ENCODE data around the gene SP140. TPM values are rescaled to one million over a fixed set of nuclear protein-coding genes. Genes with fewer than 3 reads are reported as not detected.
"Not testable (repeated sequence)": the region's sequence is repeated elsewhere in the genome, so short reads cannot be mapped to it uniquely, and the experiment has no call there.

The SP140 gene
- total RNA-seq, 1 donor from 2014 or later: 0.11 TPM

DNA sequence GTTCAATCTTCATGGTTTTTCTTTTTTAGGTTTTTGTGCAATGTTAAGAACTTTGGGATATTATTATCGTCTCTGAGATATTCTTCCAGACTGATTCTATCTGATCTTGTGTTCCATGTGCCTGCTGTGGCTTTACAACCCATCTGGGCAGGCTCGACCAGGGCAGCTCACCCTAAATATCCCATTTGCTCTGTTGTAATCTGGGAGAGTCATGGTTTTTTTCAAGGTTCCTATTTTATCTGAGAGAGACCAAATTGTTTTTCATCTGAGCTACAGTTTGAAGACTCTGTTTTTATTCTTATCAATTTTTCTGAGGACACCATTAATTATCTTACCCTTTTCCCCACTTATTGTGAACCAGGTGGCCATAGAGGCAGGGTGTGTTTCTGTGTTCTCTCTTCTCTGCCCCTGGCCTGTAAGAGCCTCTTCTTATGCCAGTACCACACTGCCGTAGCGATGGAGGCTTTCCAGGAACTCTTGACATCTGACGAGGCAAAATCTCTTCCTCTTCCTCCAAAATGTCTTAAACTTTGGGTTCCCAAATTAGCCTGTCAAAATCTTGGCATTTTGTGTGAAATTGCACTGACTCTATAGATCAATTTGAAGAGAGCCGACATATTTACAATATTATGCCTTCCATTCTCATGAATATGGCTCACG, 104.5 kb downstream of the SP140 start:
- Histone ChIP-seq H3K27me3 (no peaks in the 10 kb centered on the region), H3K4me1 (no peaks in the 10 kb centered on the region), H3K4me3 (no peak overlapping the region), H3K36me3 (peaks cover 0 to 9% of the 10 kb centered on the region in 2 donors), H3K27ac (no peak overlapping the region), H3K9me3 (no peaks in the 10 kb centered on the region)
- intact Hi-C loops (cut with DNase I): no loop called here
- DNase-seq (ENCODE audit: low spot score in 2 of 2): no peak
- TF ChIP-seq, protein P1, sequence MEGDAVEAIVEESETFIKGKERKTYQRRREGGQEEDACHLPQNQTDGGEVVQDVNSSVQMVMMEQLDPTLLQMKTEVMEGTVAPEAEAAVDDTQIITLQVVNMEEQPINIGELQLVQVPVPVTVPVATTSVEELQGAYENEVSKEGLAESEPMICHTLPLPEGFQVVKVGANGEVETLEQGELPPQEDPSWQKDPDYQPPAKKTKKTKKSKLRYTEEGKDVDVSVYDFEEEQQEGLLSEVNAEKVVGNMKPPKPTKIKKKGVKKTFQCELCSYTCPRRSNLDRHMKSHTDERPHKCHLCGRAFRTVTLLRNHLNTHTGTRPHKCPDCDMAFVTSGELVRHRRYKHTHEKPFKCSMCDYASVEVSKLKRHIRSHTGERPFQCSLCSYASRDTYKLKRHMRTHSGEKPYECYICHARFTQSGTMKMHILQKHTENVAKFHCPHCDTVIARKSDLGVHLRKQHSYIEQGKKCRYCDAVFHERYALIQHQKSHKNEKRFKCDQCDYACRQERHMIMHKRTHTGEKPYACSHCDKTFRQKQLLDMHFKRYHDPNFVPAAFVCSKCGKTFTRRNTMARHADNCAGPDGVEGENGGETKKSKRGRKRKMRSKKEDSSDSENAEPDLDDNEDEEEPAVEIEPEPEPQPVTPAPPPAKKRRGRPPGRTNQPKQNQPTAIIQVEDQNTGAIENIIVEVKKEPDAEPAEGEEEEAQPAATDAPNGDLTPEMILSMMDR (IDR thresholded peaks at IDR 0.05): no peak

DNA sequence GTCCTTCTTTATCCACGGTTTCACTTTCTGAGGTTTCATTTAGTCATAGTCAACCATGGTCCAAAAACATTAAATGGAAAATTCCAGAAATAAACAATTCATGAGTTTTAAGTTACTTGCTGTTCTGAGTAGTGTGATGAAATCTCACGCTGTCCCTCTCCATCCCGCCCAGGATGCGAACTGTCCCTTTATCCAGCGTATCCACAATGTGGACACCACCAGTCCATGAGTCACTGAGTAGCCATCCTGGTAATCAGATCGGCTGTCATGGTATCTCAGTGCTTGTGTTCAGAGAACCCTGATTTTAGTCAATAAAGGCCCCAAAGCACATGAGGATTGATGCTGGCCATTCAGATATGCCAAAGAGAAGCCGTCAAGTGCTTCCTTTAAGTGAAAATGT, 105.2 kb downstream of the SP140 start:
- H3K27ac ChIP-seq: no peak overlapping the region
- no peaks in the 10 kb centered on the region for H3K4me1 ChIP-seq
- TF ChIP-seq, protein P1 (IDR thresholded peaks at IDR 0.05): no peak
- peaks cover 0 to 9% of the 10 kb centered on the region in 2 donors for H3K36me3 ChIP-seq
- H3K9me3 ChIP-seq: no peaks in the 10 kb centered on the region
- no peak for DNase-seq (ENCODE audit: low spot score in 2 of 2)
- intact Hi-C loops (cut with DNase I): no loop called here
- H3K4me3 ChIP-seq: no peak overlapping the region
- no peaks in the 10 kb centered on the region for H3K27me3 ChIP-seq

DNA sequence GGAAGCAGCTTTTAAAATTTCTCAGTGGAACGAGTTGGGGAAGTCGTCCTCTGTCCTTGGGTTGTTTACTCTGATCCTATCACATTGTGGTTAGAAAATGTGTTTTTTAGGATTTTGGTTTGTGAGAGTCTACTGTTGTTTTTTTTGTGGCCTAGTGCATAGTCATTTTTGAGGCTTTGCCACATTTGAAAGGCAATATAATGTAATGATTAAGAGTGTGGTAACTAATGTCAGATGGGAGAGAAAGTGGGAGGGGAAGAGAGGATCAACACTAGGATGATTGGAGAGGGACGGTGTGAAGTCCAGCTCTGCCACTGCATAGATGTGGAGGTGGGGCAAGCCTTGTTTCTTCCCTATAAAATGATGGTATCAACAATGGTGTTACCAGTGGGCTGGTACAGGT, 109.9 kb downstream of the SP140 start:
- TF ChIP-seq, protein P1 (IDR thresholded peaks at IDR 0.05): no peak
- Histone ChIP-seq H3K27ac (no peak overlapping the region), H3K4me3 (no peak overlapping the region)

DNA sequence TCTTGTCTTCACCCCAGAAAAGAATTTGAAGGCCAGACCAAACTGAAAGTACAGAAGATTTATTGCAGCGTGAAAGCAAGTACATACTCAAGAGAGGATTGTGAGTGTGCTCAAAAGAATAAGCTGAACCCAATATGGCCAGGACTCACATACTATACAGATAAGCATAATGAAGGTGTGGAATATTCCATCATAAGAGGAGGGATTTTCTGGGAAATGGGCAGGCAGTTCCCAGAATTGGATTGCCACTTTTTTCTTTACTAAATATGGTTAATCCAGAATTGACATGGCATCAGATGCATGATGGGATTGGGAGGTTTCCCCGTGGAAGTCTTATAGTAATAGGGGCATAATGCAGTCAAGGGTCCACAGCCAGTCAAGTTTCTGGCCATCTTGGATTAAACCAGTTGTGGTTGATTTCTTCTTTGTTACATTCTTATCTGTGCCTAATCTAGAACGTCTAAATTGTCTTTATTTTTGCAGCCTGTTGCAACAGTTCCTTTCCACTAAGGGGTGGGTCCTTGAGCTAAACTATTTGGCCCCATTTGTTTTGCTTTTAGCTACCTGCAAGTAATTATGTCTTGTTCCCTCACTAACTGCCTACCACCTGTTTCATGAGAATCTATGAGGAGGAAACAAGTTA, 110.4 kb downstream of the SP140 start:
- TF ChIP-seq, protein P1 (IDR thresholded peaks at IDR 0.05): no peak
- no peak for DNase-seq (ENCODE audit: low spot score in 2 of 2)
- Histone ChIP-seq H3K27me3 (no peaks in the 10 kb centered on the region), H3K9me3 (no peaks in the 10 kb centered on the region), H3K36me3 (peaks cover 0 to 7% of the 10 kb centered on the region in 2 donors), H3K27ac (no peak overlapping the region), H3K4me1 (no peaks in the 10 kb centered on the region), H3K4me3 (no peak overlapping the region)
- intact Hi-C loops (cut with DNase I): no loop called here

More for the DNA sequence above, 109.9 kb downstream of the SP140 start:
- DNase-seq (ENCODE audit: low spot score in 2 of 2): no peak
- no peaks in the 10 kb centered on the region for H3K9me3 ChIP-seq
- intact Hi-C loops (cut with DNase I): no loop called here
- H3K27me3 ChIP-seq: no peaks in the 10 kb centered on the region
- H3K36me3 ChIP-seq: peaks cover 0 to 7% of the 10 kb centered on the region in 2 donors
- H3K4me1 ChIP-seq: no peaks in the 10 kb centered on the region

DNA sequence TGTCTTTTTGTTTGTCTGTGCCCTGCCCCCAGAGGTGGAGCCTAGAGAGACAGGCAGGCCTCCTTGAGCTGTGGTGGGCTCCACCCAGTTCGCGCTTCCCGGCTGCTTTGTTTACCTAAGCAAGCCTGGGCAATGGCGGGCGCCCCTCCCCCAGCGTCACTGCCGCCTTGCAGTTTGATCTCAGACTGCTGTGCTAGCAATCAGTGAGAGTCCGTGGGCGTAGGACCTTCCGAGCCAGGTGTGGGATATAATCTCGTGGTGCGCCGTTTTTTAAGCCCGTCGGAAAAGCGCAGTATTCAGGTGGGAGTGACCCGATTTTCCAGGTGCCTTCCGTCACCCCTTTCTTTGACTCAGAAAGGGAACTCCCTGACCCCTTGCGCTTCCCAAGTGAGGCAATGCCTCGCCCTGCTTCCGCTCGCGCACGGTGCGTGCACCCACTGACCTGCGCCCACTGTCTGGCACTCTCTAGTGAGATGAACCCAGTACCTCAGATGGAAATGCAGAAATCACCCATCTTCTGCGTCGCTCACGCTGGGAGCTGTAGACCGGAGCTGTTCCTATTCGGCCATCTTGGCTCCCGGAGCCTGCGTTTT, 116.5 kb downstream of the SP140 start:
- DNase-seq (ENCODE audit: low spot score in 2 of 2); H3K9me3 ChIP-seq; intact Hi-C loops (cut with DNase I); H3K27ac ChIP-seq; H3K4me1 ChIP-seq; H3K4me3 ChIP-seq; H3K36me3 ChIP-seq; H3K27me3 ChIP-seq: not testable (repeated sequence)

DNA sequence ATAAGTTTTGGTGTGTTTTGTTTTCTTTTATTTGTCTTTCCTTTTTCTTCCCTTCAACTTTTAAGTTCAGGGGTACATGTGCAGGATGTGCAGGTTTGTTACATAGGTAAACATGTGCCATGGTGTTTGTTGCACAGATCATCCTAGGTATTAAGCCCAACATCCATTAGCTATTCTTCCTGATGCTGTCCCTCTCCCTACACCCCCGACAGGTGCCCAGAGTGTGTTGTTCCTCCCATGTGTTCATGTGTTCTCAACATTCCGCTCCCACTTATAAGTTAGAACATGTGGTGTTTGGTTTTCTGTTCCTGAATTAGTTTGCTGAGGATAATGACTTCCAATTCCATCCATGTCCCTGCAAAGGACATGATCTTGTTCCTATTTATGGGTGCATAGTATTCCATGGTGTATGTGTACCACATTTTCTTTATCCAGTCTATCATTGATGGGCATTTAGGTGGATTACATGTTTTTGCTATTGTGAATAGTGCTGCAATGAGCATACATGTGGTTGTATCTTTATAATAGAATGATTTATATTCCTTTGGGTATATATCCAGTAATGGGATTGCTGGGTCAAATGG, 117.6 kb downstream of the SP140 start:
- peaks cover 0 to 11% of the 10 kb centered on the region in 2 donors for H3K36me3 ChIP-seq
- H3K4me3 ChIP-seq; intact Hi-C loops (cut with DNase I); H3K27me3 ChIP-seq; H3K9me3 ChIP-seq; H3K4me1 ChIP-seq; H3K27ac ChIP-seq; DNase-seq (ENCODE audit: low spot score in 2 of 2): not testable (repeated sequence)
